NCI-H146 (cell line): ENCODE measurements around the gene CDH6.
A peak's percentile ranks its signal among the peaks of the same experiment; 100 is the strongest.

Experiments
- DNase-seq: peaks from one replicate; lab custom pipeline; 2025; lab: John Stamatoyannopoulos, UW

CDH6 gene

DNA sequence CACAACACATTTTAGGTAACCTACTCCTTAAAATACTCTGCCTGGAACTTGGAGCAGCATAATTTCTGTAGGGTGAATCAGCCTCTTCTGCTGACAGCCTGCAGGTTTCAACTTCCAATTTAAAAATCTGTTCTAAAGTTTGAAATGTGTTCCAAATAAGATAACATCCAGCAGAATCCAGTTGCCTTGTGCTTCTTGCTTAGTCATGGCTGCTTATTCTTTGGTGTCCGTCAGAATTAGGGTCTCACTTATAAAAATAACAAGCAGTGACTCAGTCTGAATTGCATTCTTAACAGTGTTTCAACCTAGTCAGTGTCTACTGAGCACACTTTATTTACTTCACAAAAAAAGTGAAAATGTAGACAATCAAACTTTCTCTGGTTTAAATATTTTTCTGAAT, 3.7 kb downstream of the CDH6 start:
- no peak for DNase-seq

DNA sequence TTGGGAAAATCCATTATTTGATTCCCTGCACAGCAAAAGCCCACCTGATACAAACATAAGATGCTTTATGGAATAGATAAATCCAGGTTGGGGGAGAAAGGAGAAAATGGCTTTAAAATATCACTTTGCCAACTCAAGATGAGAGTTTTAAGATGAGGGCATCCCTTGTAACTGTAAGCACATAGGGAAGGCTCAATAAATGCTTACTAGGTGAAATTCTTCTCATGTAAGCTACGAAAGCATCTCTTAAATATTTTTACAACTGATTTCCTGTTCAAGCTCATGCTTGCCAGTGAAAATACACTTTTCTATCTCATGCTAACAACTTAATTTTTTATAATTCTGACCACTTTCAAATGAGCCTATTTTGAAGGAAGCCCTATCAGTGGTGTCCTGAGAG, 11.5 kb downstream of the CDH6 start:
- DNase-seq, result no peak

DNA sequence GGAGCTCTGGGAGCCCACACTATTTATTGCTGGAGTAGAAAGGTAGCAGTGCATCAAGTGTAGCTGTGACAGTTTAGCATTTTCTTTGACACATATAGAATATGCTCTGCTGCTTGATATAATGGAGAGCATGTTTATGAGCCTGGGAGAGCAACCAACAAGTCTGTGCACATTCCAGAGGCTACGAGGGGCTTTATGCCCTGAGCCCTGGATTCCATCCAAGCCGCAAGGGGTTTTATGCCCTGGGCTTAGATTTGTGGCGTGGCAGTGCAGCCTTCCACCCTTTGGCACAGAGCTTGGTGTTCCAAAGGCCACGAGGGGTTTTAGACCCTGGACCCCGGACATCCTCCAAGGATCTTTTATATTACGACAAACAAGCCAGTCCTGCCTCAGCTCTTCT, 14.6 kb downstream of the CDH6 start:
- no peak for DNase-seq

DNA sequence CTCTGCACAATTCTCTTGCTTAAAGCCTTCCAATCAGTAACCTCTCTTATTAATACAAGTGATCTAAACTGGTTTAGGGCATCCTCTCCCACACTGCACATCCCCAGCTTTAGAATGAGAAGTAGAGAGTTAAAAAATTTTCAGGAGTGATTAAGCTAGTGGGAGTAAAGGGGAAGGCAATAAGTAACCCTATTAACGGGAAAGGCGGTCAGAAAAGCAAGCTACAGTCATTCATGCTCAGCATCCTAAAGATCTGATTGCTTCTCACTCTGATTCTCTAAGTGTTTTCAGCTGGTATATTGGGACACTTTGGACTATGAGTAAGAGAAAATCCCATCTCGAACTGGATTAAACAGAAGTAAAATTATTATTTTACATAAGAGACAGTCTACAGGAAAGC, 15.8 kb downstream of the CDH6 start:
- DNase-seq, result no peak

DNA sequence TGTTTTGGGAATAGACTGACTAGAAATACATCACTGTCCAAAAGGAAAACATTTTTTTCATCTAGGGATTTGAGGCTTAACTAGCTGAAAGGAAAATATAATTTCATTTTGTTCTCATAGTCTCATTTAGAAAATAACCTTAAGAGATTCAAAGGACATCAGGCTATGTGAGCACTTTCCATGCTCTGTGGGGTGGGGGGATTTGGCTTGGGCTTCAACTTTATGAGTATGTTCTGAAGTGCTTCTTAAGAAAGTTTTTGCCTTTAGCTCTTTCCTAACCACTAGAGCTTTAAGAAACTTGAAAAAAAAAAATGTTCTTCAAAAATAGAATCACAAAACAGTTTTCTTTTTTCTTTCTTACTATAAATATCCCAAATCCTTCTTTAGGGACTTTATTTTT, 17.6 kb downstream of the CDH6 start:
- DNase-seq, result no peak

DNA sequence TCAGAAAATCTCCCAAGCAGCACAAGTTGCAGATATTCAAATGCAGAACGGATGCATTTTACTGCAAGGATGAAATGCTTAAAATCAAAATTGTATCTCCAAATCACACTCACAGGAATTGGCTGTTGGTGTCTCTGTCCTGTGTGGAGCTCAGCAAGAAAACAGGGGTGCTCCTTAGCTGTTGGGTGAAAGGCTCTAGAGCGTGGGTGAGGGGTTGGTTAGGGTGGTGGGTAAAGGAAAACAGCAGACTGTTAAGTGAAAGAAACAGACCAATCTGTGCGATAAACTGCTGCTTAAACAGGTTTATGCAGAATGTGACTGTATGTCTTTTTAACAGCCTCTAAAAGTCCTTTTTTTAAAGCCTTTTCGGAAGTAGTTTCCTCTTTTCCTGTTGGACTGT, 19.8 kb downstream of the CDH6 start:
- no peak for DNase-seq

DNA sequence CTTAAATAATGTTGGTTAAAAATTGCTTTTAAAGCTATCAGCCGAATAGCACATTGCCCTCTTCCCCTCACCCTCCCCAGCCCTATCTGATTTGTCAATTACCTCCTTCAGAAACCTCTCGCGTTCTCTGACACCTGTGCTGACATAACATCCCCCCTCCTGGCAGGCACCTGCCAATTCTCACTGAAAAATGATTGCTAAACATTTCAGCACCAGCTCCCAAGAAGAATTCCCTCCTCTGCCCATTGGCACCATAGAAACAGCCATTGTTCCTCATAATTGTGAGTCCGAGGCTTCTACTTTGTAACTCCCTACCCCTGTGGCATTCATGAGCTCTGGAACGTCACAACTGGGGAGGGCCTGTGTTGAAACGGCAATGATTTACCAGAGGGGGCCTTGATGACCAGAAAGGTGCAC, 20.2 kb downstream of the CDH6 start:
- peak; percentile 91 for DNase-seq

DNA sequence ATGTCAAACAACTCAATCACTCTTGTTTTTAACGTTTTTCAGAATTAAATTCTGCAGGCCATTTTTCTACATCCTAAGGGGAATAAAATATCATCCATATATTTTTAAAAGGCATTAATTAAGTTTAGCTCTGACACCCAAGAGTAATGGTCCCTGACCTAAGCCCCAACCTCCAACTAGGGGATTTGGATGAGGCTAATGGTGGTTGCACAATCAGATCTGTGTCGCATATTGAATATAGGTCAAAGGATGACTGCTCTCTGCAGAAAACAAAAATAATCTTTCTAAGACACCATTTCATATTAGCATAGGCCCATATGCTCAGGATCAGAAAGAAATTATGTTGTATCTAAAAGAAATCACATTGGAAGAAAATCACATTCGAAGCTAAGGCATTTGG, 20.7 kb downstream of the CDH6 start:
- DNase-seq, result no peak

DNA sequence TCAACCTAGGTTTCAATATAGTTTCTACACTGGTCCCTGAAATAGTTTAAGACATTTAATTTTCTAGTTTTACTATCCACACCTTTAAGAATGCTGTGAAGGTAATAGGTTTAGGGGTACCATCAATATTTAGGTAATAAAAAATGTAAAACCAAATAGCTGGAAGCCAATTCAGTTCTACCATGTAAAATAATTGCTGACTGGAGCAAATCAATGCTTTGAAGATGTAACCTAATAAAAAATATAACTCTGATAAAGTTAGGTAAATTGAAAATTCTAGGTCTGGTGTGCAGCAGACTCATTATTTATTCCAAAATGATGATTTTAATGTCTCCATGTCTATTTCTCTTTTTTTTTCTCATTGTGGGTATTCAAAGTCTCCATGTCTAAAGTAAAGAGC, 21.8 kb downstream of the CDH6 start:
- no peak for DNase-seq

DNA sequence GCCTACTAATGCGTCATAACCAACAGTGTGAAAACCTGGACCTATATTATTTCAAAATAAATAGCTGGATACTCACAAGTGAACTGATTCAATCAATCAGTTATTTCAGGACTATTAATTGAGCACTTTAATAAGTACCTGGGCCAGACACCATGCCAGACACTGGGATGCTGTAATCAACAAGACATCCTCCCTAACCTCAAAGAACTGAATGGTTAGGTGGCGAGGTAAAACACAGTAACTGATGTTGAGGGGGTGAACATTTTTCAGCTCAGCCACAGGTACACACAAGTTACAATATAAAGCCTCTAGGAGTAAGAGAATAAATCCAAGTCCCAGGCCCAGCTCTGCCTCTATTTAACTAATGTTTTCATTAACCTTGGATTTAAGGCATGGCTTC, 24.0 kb downstream of the CDH6 start:
- DNase-seq, result no peak

DNA sequence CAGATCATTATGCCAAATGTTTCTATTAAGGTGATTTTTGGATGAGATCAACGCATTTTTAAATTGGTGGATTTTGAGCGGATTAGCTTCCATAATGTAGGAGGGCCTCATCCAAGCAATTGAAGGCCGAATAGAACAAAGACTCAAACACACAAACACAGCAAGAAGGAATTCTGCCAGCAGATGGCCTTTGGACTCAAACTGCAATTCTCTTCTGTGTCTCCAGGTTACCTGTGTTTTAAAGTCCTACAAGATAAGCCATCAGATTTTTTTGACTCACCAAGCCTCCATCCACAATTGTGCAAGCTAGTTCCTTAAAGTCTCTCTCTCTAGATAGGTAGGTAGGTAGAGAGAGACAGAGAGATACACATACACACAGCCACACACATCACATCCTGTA, 25.5 kb downstream of the CDH6 start:
- DNase-seq, result peak; percentile 12

DNA sequence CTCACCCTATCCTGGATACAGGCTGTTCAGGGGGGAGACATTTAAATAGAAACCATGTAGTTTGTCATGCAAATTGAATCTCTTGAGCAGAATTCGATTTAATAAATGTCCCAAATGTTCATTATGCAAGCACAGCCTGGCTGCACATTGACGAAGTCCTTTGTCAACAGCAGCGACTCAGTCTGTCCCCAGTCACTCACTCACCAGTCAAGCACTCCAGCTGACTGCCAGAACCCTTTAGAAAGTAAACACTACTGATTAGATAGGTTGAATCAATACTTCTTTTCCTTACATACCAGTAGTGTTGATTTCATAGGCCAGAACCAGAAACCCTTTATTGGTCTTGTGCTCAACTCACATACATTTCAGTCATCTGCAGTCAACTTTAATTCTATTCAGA, 27.5 kb downstream of the CDH6 start:
- DNase-seq, result peak; percentile 55

DNA sequence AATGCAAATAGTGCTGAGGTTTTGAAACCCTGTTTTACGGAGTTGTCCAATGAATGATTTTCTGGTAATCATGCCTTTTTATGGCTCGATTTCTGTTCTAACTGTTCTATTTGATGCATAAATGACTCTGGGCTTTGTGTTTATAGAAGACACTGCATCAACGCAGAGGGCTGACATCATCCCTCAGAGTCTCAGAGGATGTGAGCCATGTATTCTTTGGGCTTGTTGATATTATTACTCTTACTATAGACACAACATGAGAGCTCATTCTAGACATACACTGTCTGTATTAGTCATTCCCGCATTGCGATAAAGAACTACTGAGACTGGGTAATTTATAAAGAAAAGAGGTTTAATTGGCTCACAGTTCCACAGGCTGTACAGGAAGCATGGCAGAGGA, 31.6 kb downstream of the CDH6 start:
- DNase-seq, result no peak

DNA sequence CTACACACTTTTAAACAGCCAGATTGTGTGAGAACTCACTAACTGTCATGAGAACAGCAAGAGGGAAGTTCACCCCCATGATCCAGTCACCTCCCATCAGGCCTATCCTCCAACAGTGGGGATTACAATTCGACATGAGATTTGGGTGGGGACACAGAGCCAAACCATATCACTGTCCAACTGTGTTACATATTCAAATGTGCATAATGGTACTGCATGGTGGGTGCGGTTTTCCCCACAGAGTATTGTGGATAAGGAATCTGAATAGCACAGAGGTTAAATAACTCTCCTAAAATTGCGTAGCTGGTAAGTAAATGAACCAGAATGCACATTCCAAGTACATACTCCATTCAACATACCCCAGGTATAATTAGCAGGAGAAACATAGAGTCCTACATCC, 32.1 kb downstream of the CDH6 start:
- no peak for DNase-seq

DNA sequence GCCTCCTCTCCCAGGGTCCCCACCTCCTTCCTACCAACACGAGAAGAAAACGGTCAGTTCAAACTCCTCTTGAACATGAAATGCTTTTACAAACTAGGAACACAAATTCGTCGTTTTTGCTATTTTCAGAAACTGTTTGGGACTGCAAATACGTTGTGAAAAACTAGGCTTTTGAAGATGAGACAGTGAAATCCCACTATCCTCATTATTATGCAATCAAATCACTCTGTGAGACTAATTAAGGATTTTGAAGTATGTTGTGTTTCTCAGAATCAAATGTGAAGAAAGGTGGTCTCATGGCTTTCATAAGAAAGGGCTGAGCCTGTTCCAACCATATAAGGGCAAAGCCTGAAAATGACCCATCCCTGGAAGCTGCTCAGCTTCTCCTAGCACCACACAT, 33.2 kb downstream of the CDH6 start:
- no peak for DNase-seq

DNA sequence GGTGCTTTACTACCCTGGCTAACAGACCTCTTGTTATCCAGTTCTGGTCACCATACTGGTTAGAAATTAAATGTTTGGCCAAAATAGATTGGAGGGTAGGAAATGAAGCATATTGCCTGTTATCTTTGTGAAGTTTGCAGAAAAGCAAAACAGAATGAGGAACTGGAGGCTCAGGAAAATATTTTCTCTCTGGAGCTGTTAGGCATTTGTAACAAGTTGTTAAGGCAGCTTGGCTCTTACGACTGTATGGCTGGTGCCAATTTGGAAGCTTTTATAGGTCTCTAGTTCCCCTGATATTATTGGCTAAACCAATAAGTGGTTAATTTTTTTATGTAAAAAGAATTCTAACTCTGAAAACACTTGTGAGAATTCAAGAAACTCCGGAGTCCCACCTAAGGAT, 35.8 kb downstream of the CDH6 start:
- no peak for DNase-seq

DNA sequence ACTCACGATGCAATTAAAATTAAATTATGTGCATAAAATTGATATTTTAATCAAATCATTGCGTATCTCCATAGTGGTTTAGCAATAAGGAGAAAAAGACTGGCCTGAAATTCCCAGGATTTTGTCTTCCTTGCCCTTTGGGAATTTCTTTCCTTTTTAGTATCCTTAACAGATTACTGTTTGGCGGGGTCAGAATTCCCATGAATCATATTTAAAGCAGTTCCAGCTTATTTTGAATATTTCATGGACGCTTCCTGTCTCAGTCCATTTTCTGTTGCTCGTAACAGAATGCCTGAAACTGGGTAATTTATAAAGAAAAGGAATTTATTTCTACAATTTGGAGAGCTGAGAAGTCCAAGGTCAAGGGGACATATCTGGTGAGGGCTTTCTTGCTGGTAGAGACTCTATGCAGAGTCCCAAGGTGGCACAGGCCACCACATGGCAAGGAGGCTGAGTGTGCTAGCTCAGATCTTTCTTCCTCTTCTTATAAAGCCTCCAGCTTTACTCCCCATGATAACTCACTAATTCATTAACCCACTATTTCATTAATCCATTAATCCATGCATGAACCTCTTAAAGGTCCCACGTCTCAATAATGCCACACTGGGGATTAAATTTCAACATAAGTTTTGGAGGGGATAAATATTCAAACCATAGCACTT, 37.8 kb downstream of the CDH6 start:
- DNase-seq, result no peak

DNA sequence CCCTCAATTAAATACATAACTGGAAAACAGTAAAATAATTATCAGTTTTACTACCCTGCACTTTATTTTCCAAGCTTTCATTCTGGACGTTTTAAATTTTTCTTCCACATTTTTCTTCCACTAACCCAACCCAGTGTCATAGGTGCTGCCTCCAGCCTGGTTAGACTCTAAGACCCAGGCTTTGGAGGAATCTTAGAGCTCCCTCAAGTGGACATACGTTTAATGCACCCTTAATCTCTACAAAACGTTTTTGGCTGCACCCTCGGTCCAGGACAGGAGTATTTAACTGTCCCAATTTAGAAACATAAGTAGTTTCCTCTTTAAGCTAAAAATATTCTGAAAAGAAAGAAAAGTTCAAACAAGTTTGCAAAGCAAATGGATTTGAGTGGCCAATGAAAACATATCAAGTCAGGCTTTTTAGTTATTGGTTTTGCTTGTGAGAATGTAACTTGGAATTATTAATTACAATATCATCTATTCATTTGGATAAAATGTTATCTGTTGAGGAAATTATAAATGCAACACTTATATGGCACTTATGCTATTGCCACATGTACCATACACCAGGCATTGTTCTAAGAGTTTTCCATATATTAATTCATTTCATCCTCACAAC, 38.9 kb downstream of the CDH6 start:
- peak; percentile 62 for DNase-seq

DNA sequence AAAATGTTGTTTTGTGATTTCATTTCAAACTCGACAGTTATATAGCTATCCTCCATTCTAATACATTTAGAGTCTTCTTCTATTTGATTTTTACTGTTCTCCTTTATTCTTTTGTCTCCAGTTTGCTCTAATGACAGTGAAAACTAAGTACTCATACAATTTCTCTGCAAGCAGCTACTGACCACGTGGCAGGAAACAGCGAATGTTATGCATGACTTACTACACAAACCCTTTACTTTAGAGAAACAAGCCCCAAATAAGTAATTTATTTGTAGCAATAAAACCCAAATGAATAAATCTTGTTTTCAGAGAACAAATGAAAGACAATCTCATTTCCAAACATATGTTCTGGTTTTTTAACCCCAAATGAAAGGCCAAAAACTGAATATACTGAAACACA, 41.9 kb downstream of the CDH6 start:
- DNase-seq, result no peak

DNA sequence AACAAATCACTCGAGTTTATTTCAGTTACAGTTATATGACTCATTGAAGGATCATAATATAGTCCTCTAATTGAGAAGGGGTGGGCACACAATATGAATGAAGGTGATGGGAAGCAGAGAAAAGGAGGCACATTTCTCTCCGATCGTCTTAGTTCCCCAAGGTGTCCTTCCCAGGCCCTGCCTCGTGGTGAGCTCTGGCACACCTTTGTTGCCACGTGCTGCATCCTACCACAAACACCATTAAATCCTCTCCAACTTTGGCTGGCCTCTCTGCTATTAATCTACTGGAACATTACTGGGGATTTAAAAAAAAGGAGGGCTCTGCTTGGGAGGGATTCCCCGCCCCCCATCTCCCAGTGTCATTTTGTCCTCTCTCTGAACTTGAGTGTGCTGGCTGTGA, 42.9 kb downstream of the CDH6 start:
- DNase-seq, result no peak

DNA sequence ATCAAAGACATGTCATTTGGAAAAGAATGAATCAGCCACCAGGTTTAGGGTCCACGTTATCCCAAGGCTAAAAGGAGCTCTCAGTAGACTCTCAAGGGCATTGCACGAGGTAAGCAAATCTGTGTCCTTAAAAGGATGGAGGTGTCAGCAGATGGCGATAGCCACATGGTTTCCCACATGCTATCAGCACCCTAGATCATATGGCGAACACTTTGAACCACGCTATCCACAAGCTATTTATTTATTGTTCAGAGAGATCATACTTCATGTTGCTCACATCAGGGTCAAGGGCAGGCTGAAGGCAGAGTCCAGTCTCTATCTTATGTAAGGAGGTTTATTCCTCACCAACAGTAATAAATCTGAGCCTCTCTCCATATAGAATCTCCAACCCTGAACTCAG, 43.7 kb downstream of the CDH6 start:
- no peak for DNase-seq

DNA sequence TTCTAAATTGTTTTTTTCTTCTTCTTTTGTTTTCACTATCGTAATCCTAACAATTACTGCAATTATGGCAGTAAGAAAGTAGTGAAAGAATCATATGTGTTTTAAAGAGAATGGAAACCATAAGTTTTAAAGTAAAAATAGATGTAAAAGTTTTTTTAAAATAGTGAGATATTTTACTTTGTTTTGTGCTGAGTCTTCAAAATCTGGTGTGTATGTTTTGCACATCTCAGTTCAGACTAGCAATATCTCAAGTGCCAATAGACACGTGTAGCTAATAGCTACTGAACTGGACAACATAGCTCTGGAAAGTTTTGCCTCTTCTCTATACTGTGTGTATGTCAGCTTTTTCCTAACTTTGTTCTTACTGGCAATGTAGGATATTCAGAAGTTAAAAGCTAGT, 45.0 kb downstream of the CDH6 start:
- DNase-seq, result no peak

DNA sequence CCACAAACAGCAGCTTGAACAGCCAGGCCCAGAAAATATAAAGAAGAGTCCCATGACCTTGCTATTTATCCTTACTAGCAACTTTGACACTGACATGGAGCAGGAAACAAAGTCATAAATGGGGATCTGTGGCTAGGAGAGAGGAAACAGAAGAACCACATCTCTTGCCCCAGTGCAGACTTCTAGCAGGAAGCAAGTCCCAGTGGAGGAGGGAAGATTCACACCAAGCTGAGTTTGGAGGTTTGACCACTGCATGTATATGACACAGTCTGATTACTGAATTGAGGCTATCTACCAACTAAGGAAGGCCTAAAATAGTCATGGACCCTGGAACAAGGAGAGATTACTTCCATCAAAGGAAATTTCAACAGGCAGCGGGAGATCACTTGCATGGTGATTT, 51.4 kb downstream of the CDH6 start:
- no peak for DNase-seq

DNA sequence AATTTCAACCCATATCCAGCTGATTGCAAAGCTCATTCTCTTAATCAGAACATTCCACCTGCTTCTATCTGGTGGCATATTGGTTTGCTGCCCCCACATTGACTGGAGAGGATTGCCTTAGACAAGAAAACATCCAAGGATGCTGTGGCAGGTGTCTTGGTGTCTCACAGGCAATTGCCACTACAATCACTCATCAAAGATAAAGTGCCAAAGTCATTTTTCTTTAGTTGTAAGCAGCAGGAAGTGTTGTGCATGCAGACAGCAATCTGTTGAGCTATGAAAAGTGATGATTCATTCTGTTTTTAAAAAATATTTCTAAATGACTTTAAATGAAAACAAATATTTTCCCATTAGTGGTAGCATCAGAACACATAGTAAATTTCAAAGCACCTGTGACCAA, 53.9 kb downstream of the CDH6 start:
- no peak for DNase-seq
